AG09319 (cell line): ENCODE measurements around the gene RASGRF1.

ENCODE experiments used
- DNase-seq: peaks from one replicate; pipeline ENCODE4 v3.0.0-alpha.2; 2010; ENCODE audit warnings: low read depth; ENCODE audit errors: extremely low read depth
- CTCF ChIP-seq: IDR thresholded peaks from 2 replicates; pipeline ENCODE4 v1.5.1; 2011; ENCODE audit warnings: low read depth, mild to moderate bottlenecking, inconsistent platforms, low read length, moderate library complexity

The RASGRF1 gene

GRCh38 chr15:78923015-78923414 lies 167.6 kb downstream of the RASGRF1 start:
- TF ChIP-seq CTCF, result no peak

GRCh38 chr15:78922527-78922926 lies 168.1 kb downstream of the RASGRF1 start:
- TF ChIP-seq CTCF, result no peak

More at GRCh38 chr15:78923015-78923414, 167.6 kb downstream of the RASGRF1 start:
- DNase-seq, result no peak

GRCh38 chr15:78921940-78922339 lies 168.6 kb downstream of the RASGRF1 start:
- no peak for TF ChIP-seq CTCF
- no peak for DNase-seq

More at GRCh38 chr15:78922527-78922926, 168.1 kb downstream of the RASGRF1 start:
- DNase-seq, result no peak

- no peak for DNase-seq
- no peak for TF ChIP-seq CTCF
Observed at GRCh38 chr15:78921517-78921916, 169.1 kb downstream of the RASGRF1 start.

GRCh38 chr15:78917888-78918287 lies 172.7 kb downstream of the RASGRF1 start:
- no peak for TF ChIP-seq CTCF
- DNase-seq, result no peak

GRCh38 chr15:78916088-78916487 lies 174.5 kb downstream of the RASGRF1 start:
- TF ChIP-seq CTCF, result no peak
- DNase-seq, result no peak

GRCh38 chr15:78915341-78916087 lies 175.1 kb downstream of the RASGRF1 start:
- no peak for DNase-seq

More at GRCh38 chr15:78915341-78916087, 175.1 kb downstream of the RASGRF1 start:
- TF ChIP-seq CTCF, result no peak
